D721Med (cell line): ENCODE data around the gene NRXN3.
"Not testable (repeated sequence)": the region's sequence is repeated elsewhere in the genome, so short reads cannot be mapped to it uniquely, and the experiment has no call there.

Experiments used
- DNase-seq: peaks from one replicate; pipeline ENCODE4 v3.0.0; 2011; ENCODE audit warnings: low spot score; ENCODE audit not compliant: insufficient read length
- FAIRE-seq: peaks from 2 replicates; lab custom pipeline; 2011; peaks lifted over from hg19 to GRCh38; lab: Jason Lieb, UNC
- CTCF ChIP-seq: IDR thresholded peaks from 2 replicates; pipeline ENCODE4 v1.5.1; 2012; ENCODE audit warnings: mild to moderate bottlenecking, control low read depth; ENCODE audit not compliant: insufficient read depth; ENCODE audit errors: missing control alignments

NRXN3 gene

GRCh38 chr14:78997811-78998210 is 827.6 kb downstream of the NRXN3 start:
- TF ChIP-seq CTCF, result no peak
- FAIRE-seq (no peak), DNase-seq (no peak)

- DNase-seq (no peak), FAIRE-seq (no peak)
- TF ChIP-seq CTCF, result no peak
These were observed 839.1 kb downstream of the NRXN3 start for GRCh38 chr14:79009286-79009685.

- peak; percentile 39 for TF ChIP-seq CTCF
- DNase-seq (no peak), FAIRE-seq (peak; percentile 83)
These were observed 841.1 kb downstream of the NRXN3 start for GRCh38 chr14:79011091-79011919.

- FAIRE-seq, result no peak
- DNase-seq, result no peak
- TF ChIP-seq CTCF, result no peak
These were observed 841.7 kb downstream of the NRXN3 start for GRCh38 chr14:79011920-79012204.

GRCh38 chr14:79016828-79017505 is 846.8 kb downstream of the NRXN3 start:
- DNase-seq, result no peak
- FAIRE-seq, result no peak

GRCh38 chr14:79017561-79017960 is 847.4 kb downstream of the NRXN3 start:
- no peak for TF ChIP-seq CTCF
- DNase-seq, result no peak
- FAIRE-seq, result no peak

More at GRCh38 chr14:79016828-79017505, 846.8 kb downstream of the NRXN3 start:
- no peak for TF ChIP-seq CTCF

GRCh38 chr14:79018836-79019235 is 848.7 kb downstream of the NRXN3 start:
- FAIRE-seq (no peak), DNase-seq (no peak)
- no peak for TF ChIP-seq CTCF

- not testable (repeated sequence) for DNase-seq, FAIRE-seq
These were observed 849.7 kb downstream of the NRXN3 start for GRCh38 chr14:79019898-79020297.
